ENCODE results near the gene ENOX1.
A peak's percentile ranks its signal among the peaks of the same experiment; 100 is the strongest.

Gene ENOX1

DNA sequence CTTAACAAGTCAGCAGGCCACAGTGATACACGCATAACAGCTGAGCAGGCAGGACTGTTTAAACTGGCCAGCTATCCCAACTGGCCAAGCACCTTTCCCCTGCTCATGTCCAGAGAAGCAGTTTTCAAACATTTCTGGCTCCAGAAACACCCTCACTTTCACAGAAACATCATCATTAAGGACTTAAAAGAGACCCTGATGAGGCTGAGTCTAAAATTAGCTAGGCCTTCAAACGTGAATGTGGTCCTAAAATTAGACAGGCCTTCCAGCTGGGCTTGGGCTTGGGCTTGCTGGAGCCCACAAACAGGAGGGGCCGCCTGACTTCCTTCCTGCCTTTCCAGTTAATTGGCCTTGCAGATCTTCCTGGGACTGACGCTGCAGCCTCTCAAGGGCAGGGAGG, 429.2 kb downstream of the ENOX1 start:
- Histone ChIP-seq H3K9me3 (ENCODE audit: control insufficient read depth, insufficient read depth, low read depth, low read length) (no peaks in the 10 kb centered on the region), H3K4me1 (ENCODE audit: control insufficient read depth, insufficient read depth, low read length) (no peaks in the 10 kb centered on the region), H3K36me3 (ENCODE audit: control insufficient read depth in 2 of 2, insufficient read depth in 1 of 2, low read length in 2 of 2) (no peaks in the 10 kb centered on the region), H3K4me3 (ENCODE audit: low read depth, low read length) (no peak overlapping the region), H3K27ac (ENCODE audit: extremely low read depth, low read depth, low read length) (no peak overlapping the region)
- TF ChIP-seq PRDM4 (tag by site-specific recombination; IDR thresholded peaks at IDR 0.05) = no peak
- TF ChIP-seq MZF1 (tag by site-specific recombination; IDR thresholded peaks at IDR 0.05; ENCODE audit: borderline replicate concordance) = no peak
- no peak for TF ChIP-seq ZNF670 (tag by site-specific recombination; IDR thresholded peaks at IDR 0.05; ENCODE audit: low read depth)
- no peak for TF ChIP-seq GLIS2 (tag by site-specific recombination; IDR thresholded peaks at IDR 0.05)
- TF ChIP-seq ZNF677 (tag by site-specific recombination; IDR thresholded peaks at IDR 0.05) = no peak
- TF ChIP-seq BCL11B (tag by site-specific recombination; IDR thresholded peaks at IDR 0.05; ENCODE audit: low read depth) = no peak
- ChIA-PET POLR2A (no interaction called here), CTCF (no interaction called here)

DNA sequence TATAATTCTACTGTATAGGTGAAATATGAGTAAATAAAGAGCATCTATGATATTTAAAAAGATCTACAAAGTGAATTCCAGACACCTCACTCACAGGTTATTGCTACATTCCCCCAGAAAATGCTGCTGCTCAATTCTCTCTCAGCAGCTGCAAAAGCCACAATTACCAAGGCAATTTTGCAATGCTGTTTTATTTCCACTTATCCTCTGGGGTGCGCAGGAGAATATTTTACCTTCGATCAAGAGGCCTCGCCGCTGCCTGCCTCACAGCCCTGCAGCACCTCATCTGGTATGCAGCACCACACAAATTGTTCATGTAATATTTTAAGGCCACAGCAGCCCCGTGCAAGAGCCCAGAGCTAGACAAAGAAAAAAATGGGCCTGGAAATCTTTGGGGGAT, 430.2 kb downstream of the ENOX1 start:
- ChIA-PET POLR2A (no interaction called here), CTCF (no interaction called here)
- Histone ChIP-seq H3K36me3 (ENCODE audit: control insufficient read depth in 2 of 2, insufficient read depth in 1 of 2, low read length in 2 of 2) (no peaks in the 10 kb centered on the region), H3K4me3 (ENCODE audit: low read depth, low read length) (no peak overlapping the region), H3K4me1 (ENCODE audit: control insufficient read depth, insufficient read depth, low read length) (no peaks in the 10 kb centered on the region), H3K9me3 (ENCODE audit: control insufficient read depth, insufficient read depth, low read depth, low read length) (no peaks in the 10 kb centered on the region), H3K27ac (ENCODE audit: extremely low read depth, low read depth, low read length) (no peak overlapping the region)
- TF ChIP-seq ZNF701 (tag by site-specific recombination; IDR thresholded peaks at IDR 0.05) = 0 out of 2 replicates have a peak, but pooled peaks have one; percentile 46
- no peak for TF ChIP-seq ZNF121 (tag by site-specific recombination; IDR thresholded peaks at IDR 0.05)
- TF ChIP-seq ZNF138 (tag by site-specific recombination; IDR thresholded peaks at IDR 0.05; ENCODE audit: borderline replicate concordance) = no peak
- no peak for TF ChIP-seq ZNF394 (tag by site-specific recombination; IDR thresholded peaks at IDR 0.05; ENCODE audit: borderline replicate concordance)
- no peak for TF ChIP-seq ZNF792 (tag by site-specific recombination; IDR thresholded peaks at IDR 0.05)
- no peak for TF ChIP-seq ZNF157 (tag by site-specific recombination; IDR thresholded peaks at IDR 0.05)
- TF ChIP-seq ZNF292 (tag by site-specific recombination; IDR thresholded peaks at IDR 0.05; ENCODE audit: borderline replicate concordance, low read depth) = no peak
- TF ChIP-seq ELK4 (IDR thresholded peaks at IDR 0.05; ENCODE audit: borderline replicate concordance, low read depth, low read length) = no peak

DNA sequence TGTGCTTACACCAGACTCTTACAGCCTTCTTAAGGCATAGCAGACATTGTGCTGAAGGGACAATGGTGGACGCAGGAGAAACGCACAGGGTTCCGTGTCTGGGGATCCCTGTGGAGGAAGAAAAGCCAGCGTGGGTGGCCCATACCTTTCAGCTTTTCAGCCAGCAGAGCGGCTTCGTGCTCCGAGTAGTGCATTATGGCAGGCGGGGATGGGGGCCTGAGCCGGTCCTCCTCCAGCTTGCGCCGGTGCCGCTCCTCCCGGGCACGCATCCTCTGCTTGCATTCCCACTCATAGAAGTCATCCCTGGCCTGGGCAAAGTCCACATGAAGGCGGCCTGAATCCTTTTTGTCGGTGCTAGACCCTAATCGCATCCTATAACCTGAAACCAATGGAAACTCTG, 431.0 kb downstream of the ENOX1 start:
- Histone ChIP-seq H3K4me3 (ENCODE audit: low read depth, low read length) (no peak overlapping the region), H3K36me3 (ENCODE audit: control insufficient read depth in 2 of 2, insufficient read depth in 1 of 2, low read length in 2 of 2) (no peaks in the 10 kb centered on the region), H3K9me3 (ENCODE audit: control insufficient read depth, insufficient read depth, low read depth, low read length) (no peaks in the 10 kb centered on the region), H3K27ac (ENCODE audit: extremely low read depth, low read depth, low read length) (no peak overlapping the region), H3K4me1 (ENCODE audit: control insufficient read depth, insufficient read depth, low read length) (no peaks in the 10 kb centered on the region)
- CTCF ChIA-PET = no interaction called here
- POLR2A ChIA-PET = no interaction called here
- TF ChIP-seq IKZF3 (tag by site-specific recombination; IDR thresholded peaks at IDR 0.05) (no peak), CTCF (tag by site-specific recombination; IDR thresholded peaks at IDR 0.05) (no peak), ZNF423 (tag by site-specific recombination; IDR thresholded peaks at IDR 0.05) (no peak), ATF2 (tag by site-specific recombination; IDR thresholded peaks at IDR 0.05; ENCODE audit: low read depth) (no peak), ZBTB10 (tag by site-specific recombination; IDR thresholded peaks at IDR 0.05) (no peak), OSR2 (tag by site-specific recombination; IDR thresholded peaks at IDR 0.05) (no peak), ZNF654 (tag by site-specific recombination; IDR thresholded peaks at IDR 0.05; ENCODE audit: low read depth) (no peak)
- TF ChIP-seq, protein P1, sequence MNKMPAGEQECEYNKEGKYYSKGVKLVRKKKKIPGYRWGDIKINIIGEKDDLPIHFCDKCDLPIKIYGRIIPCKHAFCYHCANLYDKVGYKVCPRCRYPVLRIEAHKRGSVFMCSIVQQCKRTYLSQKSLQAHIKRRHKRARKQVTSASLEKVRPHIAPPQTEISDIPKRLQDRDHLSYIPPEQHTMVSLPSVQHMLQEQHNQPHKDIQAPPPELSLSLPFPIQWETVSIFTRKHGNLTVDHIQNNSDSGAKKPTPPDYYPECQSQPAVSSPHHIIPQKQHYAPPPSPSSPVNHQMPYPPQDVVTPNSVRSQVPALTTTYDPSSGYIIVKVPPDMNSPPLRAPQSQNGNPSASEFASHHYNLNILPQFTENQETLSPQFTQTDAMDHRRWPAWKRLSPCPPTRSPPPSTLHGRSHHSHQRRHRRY (tag by site-specific recombination; IDR thresholded peaks at IDR 0.05) = no peak

Data from HEK293 (cell line).